Activated CD4-positive, alpha-beta T cell treated with anti-CD3 and anti-CD28 coated beads, Interleukin-2, amount 50 U/mL, for 16 hours (primary cell): ENCODE measurements around the gene SAMD10.
"Not testable (repeated sequence)": the region's sequence is repeated elsewhere in the genome, so short reads cannot be mapped to it uniquely, and the experiment has no call there.

ENCODE experiments used
- DNase-seq: peaks from one replicate; pipeline ENCODE4 v3.0.0-alpha.2; 2020

The SAMD10 gene

GRCh38 chr20:63979557-63980316, at the start of gene SAMD10:
SAMD10 (minus strand) TSS chr20:63979642; CDS start chr20:63979467, 175 bp downstream.
- DNase-seq: peak; percentile 78

GRCh38 chr20:64027981-64028685, 48.7 kb upstream of the SAMD10 start:
- no peak for DNase-seq

- DNase-seq: no peak
These were observed 46.5 kb upstream of the SAMD10 start for GRCh38 chr20:64025826-64026412.

- DNase-seq: no peak
These were observed 45.8 kb upstream of the SAMD10 start for GRCh38 chr20:64025101-64025825.

- no peak for DNase-seq
These were observed 44.9 kb upstream of the SAMD10 start for GRCh38 chr20:64024141-64024990.

GRCh38 chr20:64023361-64024140, 44.1 kb upstream of the SAMD10 start:
- no peak for DNase-seq

GRCh38 chr20:64022671-64023360, 43.4 kb upstream of the SAMD10 start:
- DNase-seq: no peak

- no peak for DNase-seq
These were observed 41.9 kb upstream of the SAMD10 start for GRCh38 chr20:64021124-64021975.

GRCh38 chr20:64015635-64016034, 36.2 kb upstream of the SAMD10 start:
- DNase-seq: no peak

GRCh38 chr20:64012385-64013154, 33.1 kb upstream of the SAMD10 start:
- DNase-seq: not testable (repeated sequence)

GRCh38 chr20:64011366-64011779, 31.9 kb upstream of the SAMD10 start:
- no peak for DNase-seq

GRCh38 chr20:64010711-64011237, 31.3 kb upstream of the SAMD10 start:
- peak; percentile 46 for DNase-seq

GRCh38 chr20:64009811-64010387, 30.5 kb upstream of the SAMD10 start:
- DNase-seq: peak; percentile 23

GRCh38 chr20:64006902-64007301, 27.5 kb upstream of the SAMD10 start:
- DNase-seq: no peak

- DNase-seq: no peak
These were observed 27.0 kb upstream of the SAMD10 start for GRCh38 chr20:64006490-64006889.

- no peak for DNase-seq
These were observed 26.0 kb upstream of the SAMD10 start for GRCh38 chr20:64005394-64005793.

GRCh38 chr20:64003960-64004725, 24.7 kb upstream of the SAMD10 start:
- no peak for DNase-seq
